Glomerular visceral epithelial cell (primary cell): Measurements from ENCODE around the gene ADGRA3.
A peak's percentile ranks its signal among the peaks of the same experiment; 100 is the strongest.

Experiments
- DNase-seq: peaks from one replicate; pipeline ENCODE4 v3.0.0-alpha.2; 2016; ENCODE audit errors: extremely low spot score

The ADGRA3 gene, protein sequence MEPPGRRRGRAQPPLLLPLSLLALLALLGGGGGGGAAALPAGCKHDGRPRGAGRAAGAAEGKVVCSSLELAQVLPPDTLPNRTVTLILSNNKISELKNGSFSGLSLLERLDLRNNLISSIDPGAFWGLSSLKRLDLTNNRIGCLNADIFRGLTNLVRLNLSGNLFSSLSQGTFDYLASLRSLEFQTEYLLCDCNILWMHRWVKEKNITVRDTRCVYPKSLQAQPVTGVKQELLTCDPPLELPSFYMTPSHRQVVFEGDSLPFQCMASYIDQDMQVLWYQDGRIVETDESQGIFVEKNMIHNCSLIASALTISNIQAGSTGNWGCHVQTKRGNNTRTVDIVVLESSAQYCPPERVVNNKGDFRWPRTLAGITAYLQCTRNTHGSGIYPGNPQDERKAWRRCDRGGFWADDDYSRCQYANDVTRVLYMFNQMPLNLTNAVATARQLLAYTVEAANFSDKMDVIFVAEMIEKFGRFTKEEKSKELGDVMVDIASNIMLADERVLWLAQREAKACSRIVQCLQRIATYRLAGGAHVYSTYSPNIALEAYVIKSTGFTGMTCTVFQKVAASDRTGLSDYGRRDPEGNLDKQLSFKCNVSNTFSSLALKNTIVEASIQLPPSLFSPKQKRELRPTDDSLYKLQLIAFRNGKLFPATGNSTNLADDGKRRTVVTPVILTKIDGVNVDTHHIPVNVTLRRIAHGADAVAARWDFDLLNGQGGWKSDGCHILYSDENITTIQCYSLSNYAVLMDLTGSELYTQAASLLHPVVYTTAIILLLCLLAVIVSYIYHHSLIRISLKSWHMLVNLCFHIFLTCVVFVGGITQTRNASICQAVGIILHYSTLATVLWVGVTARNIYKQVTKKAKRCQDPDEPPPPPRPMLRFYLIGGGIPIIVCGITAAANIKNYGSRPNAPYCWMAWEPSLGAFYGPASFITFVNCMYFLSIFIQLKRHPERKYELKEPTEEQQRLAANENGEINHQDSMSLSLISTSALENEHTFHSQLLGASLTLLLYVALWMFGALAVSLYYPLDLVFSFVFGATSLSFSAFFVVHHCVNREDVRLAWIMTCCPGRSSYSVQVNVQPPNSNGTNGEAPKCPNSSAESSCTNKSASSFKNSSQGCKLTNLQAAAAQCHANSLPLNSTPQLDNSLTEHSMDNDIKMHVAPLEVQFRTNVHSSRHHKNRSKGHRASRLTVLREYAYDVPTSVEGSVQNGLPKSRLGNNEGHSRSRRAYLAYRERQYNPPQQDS (N-terminal part only)

DNA sequence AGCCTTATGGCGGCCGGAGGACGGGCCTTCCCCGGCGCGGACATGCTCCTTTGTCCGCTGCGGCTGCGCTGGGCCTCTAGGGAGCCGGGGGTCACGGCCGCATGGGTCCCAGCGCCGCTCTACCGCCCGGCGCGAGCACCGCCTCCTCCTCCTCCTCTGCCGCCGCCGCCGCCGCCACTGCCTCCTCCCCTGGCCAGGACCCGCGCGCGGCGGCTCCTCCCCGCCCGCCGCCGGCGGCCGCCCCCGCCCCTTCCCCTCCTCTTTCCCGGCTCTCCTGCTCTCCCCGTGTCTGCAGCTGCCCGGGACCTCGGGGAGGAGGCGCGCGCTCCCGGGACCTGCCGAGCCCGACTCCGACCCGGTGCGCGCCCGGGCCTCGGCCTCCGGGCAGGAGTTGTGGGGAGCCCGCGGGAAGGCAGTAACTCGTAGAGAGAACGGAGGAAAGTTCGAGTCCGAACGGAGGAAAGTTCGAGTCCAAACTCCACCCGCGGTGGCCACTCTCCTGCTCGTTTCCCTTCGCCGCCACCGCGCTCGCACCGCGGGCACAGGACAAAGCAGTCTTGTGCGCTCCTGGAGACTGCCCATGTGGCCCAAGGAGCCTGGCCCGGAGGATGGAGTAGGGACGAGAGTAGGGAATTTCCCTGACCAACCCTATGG, at the start of gene ADGRA3:
Gene ADGRA3, minus strand, starts transcription at position 179 of the 654 bp plus-strand sequence. CDS start 282 bp downstream, outside the sequence.
- DNase-seq: peak; percentile 87

DNA sequence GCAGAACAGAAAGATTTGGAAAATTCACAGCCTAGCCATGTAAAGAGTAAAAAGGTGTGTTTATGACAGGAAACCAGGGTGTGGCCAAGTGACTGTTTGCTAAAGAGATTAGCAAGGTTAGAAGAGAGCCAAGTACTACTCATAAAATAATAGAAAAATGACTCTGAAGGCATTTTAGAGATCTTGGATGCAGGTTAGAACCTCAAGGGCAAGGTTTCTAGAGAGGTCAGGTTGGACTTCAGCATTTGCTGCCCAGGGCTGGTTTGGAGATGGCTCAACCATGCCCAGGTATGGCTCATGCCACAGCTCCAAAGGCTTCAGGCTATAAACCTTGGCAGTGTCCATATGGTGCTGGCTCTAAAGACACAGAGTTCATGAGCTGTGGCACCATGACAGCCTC, 40.6 kb upstream of the ADGRA3 start:
- DNase-seq: no peak

DNA sequence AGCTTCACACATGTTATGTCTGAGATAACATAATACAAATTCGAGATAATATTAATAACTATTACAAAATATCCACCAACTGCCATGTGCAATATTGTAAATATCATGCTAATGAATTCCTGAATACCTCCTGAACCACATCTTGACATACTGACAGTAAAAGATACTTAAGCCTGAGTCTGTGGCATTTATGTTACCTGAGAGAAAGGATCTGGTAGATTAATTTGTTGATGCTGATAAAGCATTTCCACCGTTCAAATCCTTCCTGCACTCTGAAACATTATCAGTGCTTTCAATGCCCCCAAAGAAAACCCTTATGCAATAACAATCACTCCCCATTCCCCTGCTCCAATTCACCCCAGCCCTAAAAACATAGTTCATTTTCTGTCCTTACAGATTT, 38.8 kb upstream of the ADGRA3 start:
- no peak for DNase-seq

DNA sequence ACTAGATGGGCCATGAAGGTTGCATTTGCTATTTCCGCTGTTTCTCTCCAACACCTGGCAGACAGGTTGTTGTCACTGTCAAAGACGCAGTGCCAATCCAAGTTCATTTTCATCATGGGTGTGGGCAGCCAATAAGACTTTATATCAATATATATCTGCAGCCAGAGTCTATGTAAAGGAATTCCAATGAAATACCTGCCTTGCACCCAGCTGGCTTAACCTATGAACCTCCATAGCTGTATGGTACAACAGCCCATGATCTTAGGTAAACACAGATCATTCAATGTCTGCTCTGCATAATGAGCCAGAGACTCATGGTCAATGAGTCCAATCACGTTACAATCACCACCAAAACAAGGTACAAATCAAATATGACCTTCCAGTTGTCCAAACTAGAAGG, 37.7 kb upstream of the ADGRA3 start:
- no peak for DNase-seq

DNA sequence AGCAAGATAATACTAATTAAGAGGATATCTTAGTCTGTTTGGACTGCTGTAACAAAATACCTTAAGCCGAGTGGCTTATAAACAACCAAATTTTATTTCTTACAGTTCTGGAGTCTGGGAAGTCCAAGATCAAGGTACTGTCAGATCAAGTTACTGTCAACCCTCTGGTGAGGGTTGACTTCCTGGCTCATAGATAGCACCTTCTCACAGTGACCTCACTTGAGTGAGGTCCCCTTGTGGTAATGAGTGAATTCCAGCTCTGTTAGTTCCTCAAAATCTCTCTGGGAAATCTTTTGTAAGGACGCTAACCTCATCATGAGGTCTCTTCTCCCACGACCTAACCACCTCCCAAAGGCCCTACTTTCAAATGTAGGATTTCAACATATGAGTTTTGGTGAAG, 36.9 kb upstream of the ADGRA3 start:
- DNase-seq: no peak

DNA sequence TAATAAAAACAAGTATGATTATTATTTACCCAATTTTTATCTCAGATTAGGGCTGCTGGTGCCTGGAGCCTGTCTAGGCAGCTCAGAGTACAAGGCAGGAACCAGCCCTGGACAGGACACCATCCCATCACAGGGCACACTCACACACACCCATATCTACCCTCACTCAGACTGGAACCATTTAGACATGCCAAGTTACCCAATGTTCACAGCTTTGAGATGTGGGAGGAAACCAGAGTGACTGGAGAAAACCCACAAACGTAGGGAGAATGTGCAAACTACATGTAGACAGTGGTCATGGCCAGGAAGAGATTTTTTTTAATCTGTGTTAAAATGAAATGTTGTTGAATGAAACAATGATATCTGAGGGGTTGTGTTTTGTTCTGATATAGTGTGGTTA, 35.7 kb upstream of the ADGRA3 start:
- DNase-seq: no peak

DNA sequence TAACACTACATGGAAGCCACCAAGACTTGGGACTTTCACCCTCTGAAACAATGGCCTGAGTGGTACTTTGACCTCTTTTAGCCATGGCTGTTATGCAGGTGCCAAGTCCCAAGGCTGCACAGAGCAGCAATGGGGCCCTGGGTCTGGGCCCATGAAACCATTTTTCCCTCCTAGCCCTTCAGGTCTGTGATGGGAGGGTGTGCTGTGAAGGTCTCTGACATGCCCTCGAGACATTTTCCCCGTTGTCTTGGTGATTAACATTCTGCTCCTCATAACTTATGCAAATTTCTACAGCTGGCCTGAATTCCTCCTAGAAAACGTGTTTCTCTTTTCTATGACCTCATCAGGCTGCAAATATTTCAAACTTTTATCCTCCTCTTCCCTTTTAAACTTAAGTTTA, 30.4 kb upstream of the ADGRA3 start:
- DNase-seq: no peak

DNA sequence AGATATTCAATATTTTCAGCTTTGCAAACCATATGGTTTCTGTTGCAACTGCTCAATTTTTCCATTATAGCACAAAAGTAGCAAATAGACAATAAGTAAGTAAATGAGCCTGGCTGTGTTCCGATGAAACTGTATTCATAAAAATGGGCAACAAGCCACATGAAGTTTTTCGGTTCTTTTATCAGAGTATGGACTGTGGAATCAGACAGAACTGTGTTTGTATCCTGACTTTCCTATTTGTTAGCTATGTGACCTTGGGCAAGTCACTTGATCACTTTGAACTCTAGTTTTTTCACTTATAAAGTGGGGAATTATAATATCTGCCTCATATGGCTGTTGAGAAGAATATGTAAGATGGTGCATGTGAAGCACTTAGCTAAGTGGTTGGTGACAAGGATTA, 23.4 kb upstream of the ADGRA3 start:
- no peak for DNase-seq

DNA sequence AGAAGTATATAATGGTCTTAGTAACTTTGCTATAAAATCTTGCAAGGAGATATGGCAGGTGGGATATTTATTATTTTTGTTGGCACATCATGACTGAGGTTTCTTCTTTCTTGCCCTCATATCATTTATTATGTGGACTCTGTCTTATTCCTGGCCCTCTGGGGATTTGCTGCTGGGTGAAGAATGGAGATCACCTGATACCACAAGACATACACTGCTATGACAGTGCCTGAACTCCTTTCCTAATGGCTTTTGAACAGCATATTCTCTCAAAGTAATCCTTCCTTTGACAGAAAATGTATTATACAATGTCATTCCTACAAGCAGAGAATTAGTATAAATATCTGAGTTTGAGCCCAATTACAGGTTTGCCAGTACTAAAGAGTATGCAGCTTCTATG, 22.0 kb upstream of the ADGRA3 start:
- no peak for DNase-seq

DNA sequence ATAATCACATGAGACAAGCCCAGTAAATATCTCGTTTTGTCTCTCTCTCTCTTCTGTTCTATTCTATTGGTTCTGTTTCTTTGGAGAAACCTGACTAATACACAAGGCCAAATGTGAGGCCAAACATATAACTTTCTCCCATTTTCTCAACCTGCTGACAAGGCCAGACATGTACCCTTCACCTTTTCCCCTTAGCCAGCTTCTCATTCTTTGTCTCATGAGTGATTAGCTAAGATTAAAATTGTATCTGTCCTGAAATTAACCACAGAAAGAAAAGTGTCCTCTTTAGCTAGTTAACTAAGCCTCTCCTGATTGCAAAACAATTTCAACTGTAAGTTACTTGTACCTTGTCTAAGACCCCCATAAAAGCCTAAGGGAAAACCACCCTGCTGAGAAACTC, 18.5 kb upstream of the ADGRA3 start:
- no peak for DNase-seq

DNA sequence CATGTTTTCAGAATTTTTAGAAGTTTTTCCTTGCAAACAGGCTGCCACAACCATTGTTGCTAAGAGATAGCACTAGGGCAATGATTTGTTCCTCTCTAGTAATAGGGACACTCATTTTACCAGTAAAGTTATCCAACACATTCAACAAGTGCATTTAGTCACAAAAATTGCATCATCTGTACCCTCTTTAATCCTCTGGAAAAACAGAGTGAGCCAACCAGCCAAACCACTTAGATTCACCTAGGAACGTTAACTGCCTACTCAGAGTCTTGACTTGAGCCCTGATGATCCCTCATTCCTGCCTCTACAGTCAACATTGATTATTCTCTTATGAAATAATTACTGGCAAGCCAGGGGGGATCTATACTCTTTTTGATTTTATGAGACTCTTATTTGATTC, 17.0 kb upstream of the ADGRA3 start:
- no peak for DNase-seq

DNA sequence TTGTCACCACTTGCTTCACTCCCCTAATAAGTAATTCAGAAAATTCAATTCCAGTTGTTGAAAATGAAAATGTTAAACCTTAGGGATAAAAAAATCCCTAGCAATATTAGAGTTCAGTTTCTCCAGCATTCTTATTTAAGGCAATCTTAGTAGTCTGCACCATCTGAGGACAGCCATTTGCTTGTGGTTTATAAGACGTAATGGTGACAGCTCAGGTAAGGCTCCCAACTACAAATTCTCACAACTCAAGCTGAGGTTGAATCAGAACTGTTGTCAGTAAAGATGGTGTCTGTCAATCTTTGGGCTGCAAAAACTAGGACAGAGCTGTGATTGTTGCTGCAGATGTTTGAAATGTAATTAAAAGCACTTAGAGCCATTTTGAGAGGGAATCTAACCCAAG, 16.3 kb upstream of the ADGRA3 start:
- no peak for DNase-seq

DNA sequence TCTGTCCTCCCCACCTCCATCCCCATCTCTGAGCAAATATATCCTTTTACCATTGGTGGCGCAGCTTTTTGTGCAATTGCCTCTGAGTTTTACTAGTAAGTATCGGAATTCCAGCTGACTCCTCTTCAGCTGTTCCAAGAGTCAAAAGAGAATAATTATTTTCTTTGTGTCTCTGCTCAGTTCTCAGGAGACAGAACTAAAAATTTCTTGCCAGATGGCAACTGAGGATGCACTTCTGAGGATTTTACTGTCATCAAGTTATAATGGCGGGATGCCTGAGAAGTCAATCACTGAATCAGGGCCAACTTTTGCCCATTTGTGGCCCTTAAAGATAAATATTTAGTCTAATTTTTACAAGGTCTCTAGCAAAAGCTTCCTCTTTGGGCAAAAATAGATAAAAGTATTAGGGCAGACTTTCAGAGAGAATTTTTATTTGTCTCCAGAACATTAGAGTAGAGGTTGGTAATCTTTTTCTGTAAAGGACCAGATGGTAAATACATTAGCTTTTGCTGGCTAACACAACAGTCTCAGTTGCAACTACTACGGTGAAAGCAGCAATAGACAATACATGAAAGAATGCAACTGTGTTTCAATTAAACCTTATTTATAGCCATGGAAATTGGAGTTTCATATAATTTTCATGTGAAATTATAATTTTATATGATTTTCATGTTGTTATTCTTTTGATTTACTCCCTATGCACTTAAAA, 15.6 kb upstream of the ADGRA3 start:
- DNase-seq: no peak

DNA sequence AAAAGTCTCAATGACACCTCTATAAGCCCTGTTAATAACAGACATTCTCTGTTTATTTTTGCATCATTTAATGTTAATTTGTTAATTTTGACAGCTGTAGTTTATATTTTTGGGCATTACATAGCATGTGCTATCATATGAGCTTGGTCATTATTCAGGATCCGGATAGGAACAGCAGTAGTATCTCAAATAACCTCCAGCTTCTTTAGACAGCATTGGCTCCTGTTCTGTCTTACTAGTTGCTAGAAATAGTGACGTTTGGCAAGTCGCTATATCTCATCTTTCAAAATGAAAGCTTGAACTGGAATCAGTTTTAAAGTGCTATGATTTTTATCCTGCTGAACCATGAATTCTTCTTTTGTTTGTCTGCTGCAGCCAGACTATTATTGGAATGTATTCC, 9.0 kb upstream of the ADGRA3 start:
- no peak for DNase-seq

DNA sequence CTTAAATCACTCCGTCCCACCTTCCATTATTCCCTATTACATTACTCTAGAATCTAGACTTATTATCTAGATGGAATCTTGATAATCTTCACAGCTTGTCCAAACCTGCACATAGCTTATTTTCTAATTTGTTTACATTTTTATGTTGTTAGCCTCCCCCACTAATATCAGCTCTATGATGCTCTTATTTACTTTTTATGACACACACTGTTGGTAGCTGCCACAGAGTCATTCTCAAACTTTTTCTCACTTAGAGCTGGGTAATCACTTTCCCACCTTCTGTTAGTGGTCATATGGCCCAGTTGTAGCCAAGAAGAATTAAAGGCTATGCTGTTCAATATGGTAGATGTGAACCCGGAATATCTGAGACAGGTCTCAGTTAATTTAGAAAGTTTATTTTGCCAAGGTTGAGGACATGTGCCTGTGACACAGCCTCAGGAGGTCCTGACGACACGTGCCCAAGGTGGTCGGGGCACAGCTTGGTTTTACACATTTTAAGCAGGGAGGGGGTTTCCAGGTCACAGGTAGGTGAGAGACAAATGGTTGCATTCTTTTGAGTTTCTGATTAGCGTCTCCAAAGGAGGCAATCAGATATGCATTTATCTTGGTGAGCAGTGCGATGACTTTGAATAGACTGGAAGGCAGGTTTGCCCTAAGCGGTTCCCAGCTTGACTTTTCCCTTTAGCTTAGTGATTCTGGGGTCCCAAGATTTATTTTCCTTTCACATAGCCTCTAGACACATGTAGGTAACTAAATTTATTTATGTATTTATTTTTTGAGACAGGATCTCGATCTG, 7.0 kb upstream of the ADGRA3 start:
- no peak for DNase-seq

DNA sequence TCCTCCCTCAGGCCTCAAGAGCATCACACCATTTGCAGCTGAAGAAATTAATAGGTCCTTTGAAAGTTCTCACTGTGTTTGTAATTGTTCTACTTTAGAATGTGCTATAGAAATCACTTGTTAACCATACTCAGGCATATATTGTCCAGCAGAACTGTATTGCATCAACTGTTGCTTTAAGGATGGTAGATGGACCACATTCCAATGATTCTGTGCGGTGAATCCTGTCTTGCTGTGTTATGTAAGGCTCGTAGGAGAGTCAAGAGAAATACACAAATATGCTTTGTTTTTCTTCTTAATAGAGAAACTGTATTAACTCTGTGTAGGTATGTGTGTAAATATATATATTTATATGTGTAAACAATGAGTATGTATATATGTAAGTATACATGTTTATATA, 6.3 kb upstream of the ADGRA3 start:
- DNase-seq: no peak

DNA sequence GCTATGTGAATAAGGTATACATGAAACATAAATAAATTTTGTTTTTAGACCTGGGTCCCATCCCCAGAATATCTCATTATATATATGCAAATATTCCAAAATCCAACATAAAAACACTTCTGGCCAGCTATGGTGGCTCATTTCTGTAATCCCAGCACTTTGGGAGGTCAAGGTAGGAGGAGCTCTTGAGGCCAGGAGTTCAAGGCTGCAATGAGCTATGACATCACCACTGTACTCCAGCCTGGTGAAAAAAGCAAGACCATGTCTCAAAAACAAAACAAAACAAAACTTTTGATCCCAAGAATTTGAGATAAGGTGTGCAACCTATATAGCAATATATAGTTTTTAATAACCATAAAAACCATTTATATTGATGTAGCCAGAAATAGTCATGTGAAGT, 5.4 kb upstream of the ADGRA3 start:
- DNase-seq: no peak

DNA sequence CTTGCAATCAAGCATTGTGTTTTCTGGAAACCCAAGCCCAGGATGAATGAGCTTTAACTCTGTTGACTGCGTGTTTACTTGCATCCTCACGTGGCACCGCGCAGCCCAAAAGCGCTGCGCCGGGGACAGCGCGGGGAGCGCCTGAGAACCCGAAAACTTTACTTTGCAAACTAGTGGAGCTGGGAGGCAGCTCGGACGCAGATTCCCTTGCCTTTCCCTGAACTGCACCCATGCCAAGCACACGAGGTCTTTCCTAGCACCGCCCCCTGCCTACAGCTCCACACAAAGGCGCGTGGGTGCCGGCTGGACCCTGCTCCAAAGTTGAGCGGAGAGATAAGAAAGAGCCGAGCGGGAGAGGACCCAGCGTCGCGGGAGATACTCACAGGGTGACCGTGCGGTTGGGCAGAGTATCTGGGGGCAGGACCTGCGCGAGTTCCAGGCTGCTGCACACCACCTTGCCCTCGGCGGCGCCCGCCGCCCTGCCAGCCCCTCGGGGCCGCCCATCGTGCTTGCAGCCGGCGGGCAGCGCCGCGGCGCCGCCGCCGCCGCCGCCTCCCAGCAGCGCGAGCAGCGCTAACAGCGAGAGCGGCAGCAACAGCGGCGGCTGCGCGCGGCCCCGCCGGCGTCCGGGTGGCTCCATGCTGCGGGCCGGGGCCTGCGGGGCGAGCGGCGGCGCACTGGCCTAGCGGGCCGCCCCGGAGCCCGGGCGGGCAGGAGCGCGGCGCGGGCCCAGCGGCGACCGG, 550 bp downstream of the ADGRA3 start:
- DNase-seq: peak; percentile 73

DNA sequence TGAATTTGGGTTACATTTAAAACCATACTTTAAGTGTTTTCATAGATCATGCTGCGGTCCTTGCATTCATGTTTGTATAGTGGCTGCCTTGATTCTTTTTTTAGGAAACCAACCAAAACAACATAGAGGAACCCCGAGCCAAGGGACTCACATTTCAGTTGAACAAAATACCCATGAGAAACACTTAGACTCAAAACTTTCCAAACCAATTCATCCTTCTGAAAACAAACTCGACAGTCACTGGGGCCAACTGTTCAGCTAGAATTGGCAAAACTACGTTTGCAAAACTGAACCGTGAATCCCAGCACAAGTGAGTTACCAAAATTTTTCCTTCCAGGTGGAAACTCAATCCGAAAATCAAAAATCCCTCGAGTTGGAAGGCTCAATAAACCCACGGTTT, 1.4 kb downstream of the ADGRA3 start:
- DNase-seq: no peak

DNA sequence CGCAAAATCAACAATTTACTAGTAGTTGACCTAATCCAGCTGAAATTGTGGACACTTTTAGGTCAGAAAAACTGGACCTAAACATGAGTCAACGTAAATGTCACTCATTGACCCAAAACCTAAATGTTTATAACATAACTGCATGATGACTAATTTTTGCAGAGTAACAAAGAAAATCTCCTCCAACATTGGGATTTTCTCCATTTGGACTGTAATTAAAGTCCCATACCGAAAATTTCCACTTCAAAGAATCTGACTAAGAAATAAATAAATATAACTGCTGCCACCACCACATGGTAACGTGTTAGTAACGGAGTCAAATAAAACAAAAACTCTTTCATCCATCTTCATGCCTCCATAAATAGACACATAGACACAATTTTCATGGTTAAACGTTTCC, 1.9 kb downstream of the ADGRA3 start:
- DNase-seq: peak; percentile 76
